SK-MEL-5 (cell line): ENCODE results near the gene CAP1. TPM values are rescaled to one million over a fixed set of nuclear protein-coding genes. Genes with fewer than 3 reads are reported as not detected.
A peak's percentile ranks its signal among the peaks of the same experiment; 100 is the strongest.
"Not testable (repeated sequence)": the region's sequence is repeated elsewhere in the genome, so short reads cannot be mapped to it uniquely, and the experiment has no call there.

ENCODE experiments used
- DNase-seq: peaks from one replicate; pipeline ENCODE4 v3.0.0-alpha.2; 2016; ENCODE audit warnings: low read depth, low spot score
- in situ Hi-C: cut with HindIII; loops from 2 replicates; pipeline ENCODE4 v1.10.0; 2016; ENCODE audit warnings: low sequenced_read_pairs, high pct_unique_total_duplicates, low pct_unique_long_range_greater_than_20kb
- polyA plus RNA-seq, 2 experiments: library from polyadenylated mRNA; depleted of rRNA; stranded (reverse); fragments of >200 nt; gene quantifications; 2 replicates each; pipeline ENCODE4 v1.2.3, GENCODE V29; 2015
- total RNA-seq: library from RNA; depleted of rRNA; stranded (reverse); fragments of >200 nt; shearing (Covaris generic); gene quantifications from 2 replicates; pipeline ENCODE4 v1.2.3, GENCODE V29; 2014; rRNA removed

Gene CAP1
- 307 and 314 TPM in 2 replicates for total RNA-seq
- 257 and 307 TPM in 2 replicates for polyA plus RNA-seq (2015; cell fraction: cytosol; rRNA removed)
- polyA plus RNA-seq (2015; cell fraction: nucleus; rRNA removed), result 115 and 151 TPM in 2 replicates

- DNase-seq, result peak; percentile 96
- in situ Hi-C loops, result no loop called here
Observed at GRCh38 chr1:40040511-40041465, at the start of gene CAP1. Gene CAP1, plus strand, starts transcription at chr1:40040729. Its CDS starts 18,618 bp downstream, at chr1:40059347.

DNA sequence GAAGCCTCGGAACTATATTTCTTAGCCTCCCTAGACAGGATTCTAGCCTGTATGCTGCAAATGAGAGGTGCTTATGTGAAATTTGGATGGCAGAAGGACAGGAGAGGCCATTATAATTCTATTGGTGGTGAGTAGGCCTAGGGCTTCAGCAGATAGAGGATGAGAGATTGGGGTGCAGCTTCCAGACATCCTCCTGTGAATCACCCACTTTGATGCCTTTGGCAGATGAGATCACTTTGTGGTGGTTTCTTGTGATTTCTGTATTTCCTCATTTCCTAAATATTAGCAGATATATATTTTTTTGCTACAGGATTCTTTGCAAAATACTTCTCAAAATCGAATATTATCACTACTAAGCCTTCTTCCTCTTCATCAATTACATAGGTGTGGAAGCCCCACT is 48.3 kb upstream of the CAP1 start:
- no peak for DNase-seq
- in situ Hi-C loops, result no loop called here

- in situ Hi-C loops, result no loop called here
- DNase-seq, result no peak
Observed at GRCh38 chr1:39992888-39993287, 47.6 kb upstream of the CAP1 start.

DNA sequence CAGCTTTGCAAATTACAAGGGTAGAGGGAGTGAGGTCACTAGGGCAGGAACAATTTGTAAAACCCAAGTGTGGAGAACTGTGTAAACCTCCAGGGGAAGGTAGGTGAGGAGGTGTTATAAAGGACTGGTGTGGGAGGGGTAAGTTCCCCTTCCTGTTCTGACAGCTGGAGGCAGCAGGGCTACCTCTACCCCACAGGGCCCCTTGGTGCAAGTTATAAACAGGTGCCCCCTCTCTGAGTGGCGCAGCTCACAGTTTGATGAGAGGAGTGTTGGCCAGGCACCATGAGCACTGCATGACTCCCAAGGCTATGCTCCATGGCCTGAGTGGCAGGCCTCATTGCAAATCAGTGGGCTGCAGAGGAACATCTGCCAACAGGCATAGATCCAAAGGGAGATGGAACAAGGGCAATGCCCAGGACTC is 44.5 kb upstream of the CAP1 start:
- in situ Hi-C loops, result no loop called here

GRCh38 chr1:39996396-39997004 is 44.0 kb upstream of the CAP1 start:
- no peak for DNase-seq
- in situ Hi-C loops, result no loop called here

More for the DNA sequence above, 44.5 kb upstream of the CAP1 start:
- DNase-seq, result no peak

DNA sequence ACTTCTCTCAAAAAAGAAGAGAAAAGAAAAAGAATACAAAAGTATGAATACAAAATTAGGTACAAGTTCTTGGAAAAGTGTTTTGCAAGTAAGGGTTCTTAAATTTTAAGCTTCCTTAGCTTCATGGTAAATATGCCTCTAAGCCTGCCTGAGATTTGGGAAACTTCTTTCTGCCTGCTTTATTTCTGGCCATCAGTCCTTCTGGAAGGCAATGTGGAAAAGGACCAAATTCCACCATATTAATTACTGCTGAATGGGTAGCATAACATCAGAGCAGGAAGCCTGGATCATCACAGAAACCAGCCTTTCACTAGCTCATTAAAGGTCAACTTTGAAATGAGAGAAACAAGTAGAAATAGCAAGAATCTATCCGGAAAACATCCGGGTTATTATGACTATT is 39.1 kb upstream of the CAP1 start:
- in situ Hi-C loops, result no loop called here

DNA sequence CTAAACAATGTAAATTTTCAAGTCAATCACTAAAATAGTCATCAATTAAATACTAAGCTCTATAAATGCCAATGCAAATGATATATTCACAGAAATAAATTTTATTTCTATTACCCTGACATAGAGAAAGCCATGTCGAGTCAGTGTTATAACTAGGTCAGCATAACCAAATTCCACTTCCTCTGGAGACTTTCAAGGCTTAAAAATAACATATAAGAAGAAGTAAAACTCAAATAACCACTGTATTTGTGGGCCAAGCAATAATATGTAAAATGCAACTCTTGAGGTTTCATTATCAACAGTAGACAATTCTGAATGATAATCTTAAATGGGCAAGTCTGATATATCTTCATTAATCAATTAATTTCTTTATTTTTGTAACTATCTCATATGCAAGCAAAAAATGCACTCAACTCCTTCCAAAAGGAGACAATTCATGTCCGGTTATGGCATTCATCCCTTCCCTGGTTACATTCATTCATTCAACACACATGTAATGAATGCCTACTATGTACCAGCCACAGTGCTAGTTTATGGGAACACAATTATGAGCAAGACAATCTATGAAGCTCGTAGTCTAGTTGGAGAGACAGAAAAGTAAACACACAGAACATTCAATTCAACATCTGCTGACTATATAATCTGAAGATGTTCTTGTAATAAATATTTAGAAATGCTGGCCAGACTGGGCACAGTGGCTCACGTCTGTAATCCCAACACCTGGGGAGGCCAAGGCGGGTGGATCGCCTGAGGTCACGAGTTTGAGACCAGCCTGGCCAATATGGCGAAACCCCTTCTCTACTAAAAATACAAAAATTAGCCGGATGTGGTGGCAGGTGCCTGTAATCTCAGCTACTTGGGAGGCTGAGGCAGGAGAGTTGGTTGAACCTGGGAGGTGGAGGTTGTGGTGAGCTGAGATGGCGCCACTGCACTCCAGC is 37.1 kb upstream of the CAP1 start:
- no peak for DNase-seq
- in situ Hi-C loops, result no loop called here

More for the DNA sequence above, 39.1 kb upstream of the CAP1 start:
- no peak for DNase-seq

- in situ Hi-C loops, result no loop called here
- DNase-seq, result no peak
Observed at GRCh38 chr1:40004857-40005256, 35.7 kb upstream of the CAP1 start.

- in situ Hi-C loops, DNase-seq: not testable (repeated sequence)
Observed at GRCh38 chr1:40007481-40008034, 33.0 kb upstream of the CAP1 start.

DNA sequence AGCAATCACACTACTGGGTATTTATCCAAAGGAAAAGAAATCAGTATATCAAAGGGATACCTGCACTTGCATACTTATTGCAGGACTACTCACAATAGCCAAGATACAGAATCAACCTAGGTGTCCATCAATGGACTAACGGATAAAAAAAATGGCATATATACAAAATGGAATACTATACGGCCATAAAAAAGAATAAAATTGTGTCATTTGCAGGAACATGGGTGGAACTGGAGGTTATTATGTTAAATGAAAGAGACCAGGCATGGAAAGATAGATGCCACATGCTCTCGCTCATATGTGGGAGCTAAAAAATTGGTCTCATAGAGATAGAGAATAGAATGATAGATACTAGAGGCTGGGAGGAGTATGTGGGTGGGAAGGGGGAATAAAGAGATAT is 29.3 kb upstream of the CAP1 start:
- in situ Hi-C loops, result no loop called here
- no peak for DNase-seq

GRCh38 chr1:40014253-40014706 is 26.2 kb upstream of the CAP1 start:
- in situ Hi-C loops, result no loop called here
- DNase-seq, result no peak

GRCh38 chr1:40014812-40015594 is 25.5 kb upstream of the CAP1 start:
- in situ Hi-C loops, result no loop called here
- DNase-seq, result no peak

- in situ Hi-C loops, result no loop called here
Observed at GRCh38 chr1:40017951-40018575, 22.5 kb upstream of the CAP1 start.

GRCh38 chr1:40020447-40021085 is 20.0 kb upstream of the CAP1 start:
- in situ Hi-C loops, result no loop called here
- DNase-seq, result peak; percentile 43

More at GRCh38 chr1:40017951-40018575, 22.5 kb upstream of the CAP1 start:
- no peak for DNase-seq

- DNase-seq, result no peak
- in situ Hi-C loops, result no loop called here
Observed at GRCh38 chr1:40023379-40023944, 17.1 kb upstream of the CAP1 start.
